GM19438 (cell line): ENCODE data around the gene ZG16.
"Not testable (repeated sequence)": the region's sequence is repeated elsewhere in the genome, so short reads cannot be mapped to it uniquely, and the experiment has no call there.

Source experiments
- ATAC-seq: cut with Tn5 transposase; IDR thresholded peaks from one replicate; pipeline ENCODE4 v1.9.1; 2021; ENCODE audit warnings: low read depth; ENCODE audit not compliant: unreplicated experiment

Gene ZG16

GRCh38 chr16:29777576-29778350 lies at the start of gene ZG16:
ZG16 (plus strand) TSS chr16:29778256; CDS start chr16:29779267, 1,011 bp downstream.
- no peak for ATAC-seq

GRCh38 chr16:29729116-29729521 lies 48.9 kb upstream of the ZG16 start:
- ATAC-seq: no peak

- no peak for ATAC-seq
These were observed 47.4 kb upstream of the ZG16 start for GRCh38 chr16:29730649-29731048.

- peak; percentile 56 for ATAC-seq
These were observed 46.1 kb upstream of the ZG16 start for GRCh38 chr16:29731768-29732601.

- ATAC-seq: no peak
These were observed 43.3 kb upstream of the ZG16 start for GRCh38 chr16:29734786-29735185.

GRCh38 chr16:29736112-29736511 lies 41.9 kb upstream of the ZG16 start:
- no peak for ATAC-seq

GRCh38 chr16:29736764-29737163 lies 41.3 kb upstream of the ZG16 start:
- ATAC-seq: no peak

- no peak for ATAC-seq
These were observed 40.3 kb upstream of the ZG16 start for GRCh38 chr16:29737713-29738112.

GRCh38 chr16:29738514-29738913 lies 39.5 kb upstream of the ZG16 start:
- no peak for ATAC-seq

- not testable (repeated sequence) for ATAC-seq
These were observed 38.0 kb upstream of the ZG16 start for GRCh38 chr16:29739927-29740629.

- not testable (repeated sequence) for ATAC-seq
These were observed 37.4 kb upstream of the ZG16 start for GRCh38 chr16:29740630-29741015.

GRCh38 chr16:29742683-29743275 lies 35.3 kb upstream of the ZG16 start:
- ATAC-seq: no peak

GRCh38 chr16:29743475-29743826 lies 34.6 kb upstream of the ZG16 start:
- no peak for ATAC-seq

GRCh38 chr16:29743827-29744531 lies 34.1 kb upstream of the ZG16 start:
- no peak for ATAC-seq

GRCh38 chr16:29744541-29745101 lies 33.4 kb upstream of the ZG16 start:
- no peak for ATAC-seq

- peak; percentile 33 for ATAC-seq
These were observed 32.8 kb upstream of the ZG16 start for GRCh38 chr16:29745121-29745852.

- ATAC-seq: peak; percentile 81
These were observed 32.2 kb upstream of the ZG16 start, which contains the start of gene C16orf54 for GRCh38 chr16:29745853-29746345. C16orf54 (minus strand) TSS chr16:29745990; CDS start chr16:29744951, 1,039 bp downstream.

GRCh38 chr16:29746518-29746917 lies 31.5 kb upstream of the ZG16 start:
- not testable (repeated sequence) for ATAC-seq
